Stimulated activated CD4-positive, alpha-beta T cell treated with anti-CD3 and anti-CD28 coated beads, TNF-alpha, amount 100 ng/mL, for 24 hours (primary cell): ENCODE results near the gene IFNW1.
"Not testable (repeated sequence)": the region's sequence is repeated elsewhere in the genome, so short reads cannot be mapped to it uniquely, and the experiment has no call there.

ENCODE experiments used
- DNase-seq, 3 experiments: peaks; one replicate each; pipeline ENCODE4 v3.0.0-alpha.2; 2020; ENCODE audit warnings: low read depth in 3 of 3

IFNW1 gene

DNA sequence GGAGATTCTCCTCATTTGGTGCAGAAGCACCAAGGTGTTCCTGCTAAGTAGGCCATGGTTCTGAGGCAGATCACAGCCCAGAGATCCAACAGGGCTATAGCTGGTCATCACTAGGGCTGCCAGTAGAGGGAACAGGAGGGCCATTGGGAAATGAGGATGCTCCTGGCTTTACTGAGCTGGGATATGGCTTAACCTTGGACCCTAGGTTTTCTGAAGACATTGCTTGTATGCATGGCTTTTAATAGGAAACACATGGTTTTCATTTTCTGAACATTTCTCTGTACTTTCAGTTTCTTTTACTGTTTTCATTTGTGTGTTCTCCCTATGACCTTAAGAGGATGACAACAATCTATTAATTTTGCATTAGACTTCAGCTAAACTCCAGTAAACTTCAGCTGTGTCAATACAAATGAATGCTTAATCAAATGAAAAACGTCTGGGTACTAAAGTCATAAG is at the start of gene IFNW1:
TSS of gene IFNW1 (minus strand) at position 406 of the 456 bp plus-strand sequence. CDS start at position 144, 262 bp downstream.
- no peak for DNase-seq

DNA sequence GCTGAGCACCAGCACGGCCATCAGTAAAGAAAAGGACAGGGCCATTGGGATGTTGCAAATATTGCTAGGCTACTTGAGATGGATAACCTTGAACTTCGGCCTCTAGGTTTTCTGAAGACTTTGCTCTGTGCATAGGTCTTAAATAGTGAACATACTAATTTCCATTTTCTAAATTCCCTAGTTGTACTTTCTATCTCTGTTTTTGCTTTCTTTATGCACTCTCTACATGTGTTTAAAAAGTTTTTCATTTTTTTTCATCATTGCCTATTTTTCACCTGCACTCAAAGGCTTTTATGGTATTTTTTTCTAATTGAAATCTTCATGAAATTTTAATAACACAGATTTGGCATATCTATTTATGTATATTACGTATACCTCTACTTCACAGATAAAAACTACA is 45.9 kb upstream of the IFNW1 start, which contains the start of gene IFNA4:
TSS of gene IFNA4 (minus strand) at position 101 of the 400 bp plus-strand sequence. CDS start at position 45, 56 bp downstream.
- DNase-seq, result not testable (repeated sequence)

DNA sequence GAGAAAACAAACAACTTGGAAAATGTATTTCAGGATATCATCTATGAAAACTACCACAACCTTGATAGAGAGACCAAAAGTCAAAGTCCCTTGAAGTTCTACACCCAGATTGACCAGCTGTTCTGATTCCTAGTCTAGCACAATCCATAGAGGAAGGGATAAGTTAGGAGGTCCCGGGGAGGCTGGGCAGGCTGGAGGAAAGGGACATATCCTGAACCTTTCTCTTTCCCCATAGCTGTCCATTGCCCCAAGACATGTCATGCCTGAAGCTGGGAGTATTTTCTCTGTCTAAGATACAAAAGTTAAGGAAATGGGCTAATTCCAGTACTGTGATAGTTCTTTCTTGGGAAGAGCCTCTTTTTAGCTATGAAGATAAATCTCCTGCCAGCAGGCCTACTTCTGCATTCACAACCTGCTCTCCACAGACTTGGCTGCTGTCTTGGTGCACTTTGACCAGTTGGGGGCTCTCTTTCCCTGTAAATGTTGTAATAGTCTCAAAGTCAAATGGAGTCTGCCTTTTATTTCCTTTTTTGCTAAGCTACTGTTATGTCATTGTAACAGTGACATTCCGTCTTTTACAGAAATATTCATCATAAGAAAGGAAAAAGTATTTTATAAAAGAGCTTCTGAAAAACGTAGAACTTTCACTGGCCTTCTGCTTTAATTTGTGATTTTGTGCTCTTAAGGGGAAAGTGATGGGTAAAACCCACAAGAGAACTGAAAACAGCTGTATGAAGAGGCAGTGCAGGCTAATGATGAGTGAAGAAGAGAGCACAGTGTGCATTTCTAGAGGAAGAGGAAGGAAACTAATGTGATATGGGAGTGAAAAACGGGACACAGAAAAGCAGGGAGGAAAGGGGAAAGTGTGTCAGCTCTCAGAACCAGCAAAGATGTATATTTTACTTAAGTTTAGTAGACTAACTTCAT is 41.4 kb upstream of the IFNW1 start:
- not testable (repeated sequence) for DNase-seq

DNA sequence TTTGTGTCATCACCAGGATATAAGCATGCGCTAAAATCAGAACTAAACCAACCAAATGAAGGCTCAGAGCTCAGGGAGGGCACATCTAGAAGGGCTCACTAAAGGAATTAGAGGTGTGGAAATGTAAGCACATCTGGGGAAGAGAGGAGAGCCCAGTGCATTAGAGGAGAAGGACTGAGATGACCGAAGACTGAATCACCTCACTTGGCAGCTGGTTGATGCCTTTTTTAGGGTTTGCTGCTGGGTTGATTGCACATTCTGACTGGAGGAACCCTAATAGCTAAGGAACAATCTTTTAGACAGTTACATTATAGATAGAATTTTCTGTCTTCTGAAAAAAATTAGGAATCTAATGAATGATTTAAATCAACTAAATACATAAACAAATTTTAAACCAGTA is 33.0 kb upstream of the IFNW1 start:
- no peak for DNase-seq

DNA sequence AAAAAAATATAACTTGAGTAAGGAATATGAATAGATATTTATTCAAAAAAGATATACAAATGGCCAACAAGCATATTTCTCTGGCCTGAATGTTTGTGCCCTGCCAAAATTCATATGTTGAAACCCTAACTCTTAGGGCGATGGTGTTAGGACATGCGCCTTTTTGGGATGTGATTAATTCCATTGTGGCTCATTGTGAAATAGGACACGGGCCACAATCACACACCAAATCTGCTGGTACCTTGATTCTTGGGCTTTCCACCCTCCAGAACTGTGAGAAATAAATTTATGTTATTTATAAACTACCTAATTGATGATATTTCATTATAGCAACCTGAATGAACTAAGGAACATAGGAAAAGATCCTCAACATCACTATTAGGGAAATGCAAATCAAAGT is 30.5 kb upstream of the IFNW1 start:
- no peak for DNase-seq

DNA sequence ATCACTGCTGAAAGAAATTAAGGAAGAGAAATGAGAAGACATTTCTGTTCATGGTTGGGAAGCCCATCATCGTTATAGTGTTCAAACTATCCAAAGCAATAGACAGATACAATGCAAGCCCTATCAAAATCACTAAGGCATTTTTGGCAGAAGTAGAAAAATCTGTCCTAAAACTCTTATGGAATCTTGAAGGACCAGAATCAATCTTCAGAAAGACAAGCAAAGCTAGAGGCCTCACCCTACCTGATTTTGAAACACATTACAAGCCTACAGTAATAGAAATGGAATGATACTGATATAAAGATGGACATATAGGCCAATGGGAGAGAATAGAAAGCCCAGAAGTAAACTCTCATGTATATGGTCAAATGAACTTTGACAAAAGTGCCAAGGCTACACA is 29.7 kb upstream of the IFNW1 start:
- no peak for DNase-seq

DNA sequence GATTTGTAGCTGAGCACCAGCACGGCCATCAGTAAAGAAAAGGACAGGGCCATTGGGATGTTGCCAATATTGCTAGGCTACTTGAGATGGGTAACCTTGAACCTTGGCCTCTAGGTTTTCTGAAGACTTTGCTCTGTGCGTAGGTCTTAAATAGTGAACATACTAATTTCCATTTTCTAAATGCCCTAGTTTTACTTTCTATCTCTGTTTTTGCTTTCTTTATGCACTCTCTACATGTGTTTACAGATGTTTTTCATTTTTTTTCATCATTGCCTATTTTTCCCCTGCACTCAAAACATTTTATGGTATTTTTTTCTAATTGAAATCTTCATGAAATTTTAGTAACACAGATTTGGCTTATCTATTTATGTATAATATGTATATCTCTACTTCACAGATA is 24.9 kb upstream of the IFNW1 start, which contains the start of gene IFNA21:
TSS of gene IFNA21 (minus strand) at position 101 of the 400 bp plus-strand sequence. CDS start at position 53, 48 bp downstream.
- not testable (repeated sequence) for DNase-seq

DNA sequence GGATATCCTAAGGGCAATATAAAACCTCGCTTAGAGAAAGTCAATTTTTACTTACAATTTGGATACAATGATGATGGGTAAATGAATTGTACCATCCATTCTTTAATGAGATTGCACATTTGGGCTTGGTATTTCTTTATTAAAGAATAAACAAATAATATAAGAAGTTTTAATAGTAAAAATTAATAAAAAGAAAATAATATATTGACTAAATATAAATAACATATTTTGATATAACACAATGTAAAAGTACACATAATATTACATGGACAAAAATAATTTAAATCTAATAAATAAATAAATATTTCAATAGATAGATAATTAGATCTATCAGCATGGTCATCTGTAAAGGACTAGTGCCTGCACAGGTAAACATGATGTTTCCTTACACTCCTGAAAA is 23.9 kb upstream of the IFNW1 start:
- no peak for DNase-seq

DNA sequence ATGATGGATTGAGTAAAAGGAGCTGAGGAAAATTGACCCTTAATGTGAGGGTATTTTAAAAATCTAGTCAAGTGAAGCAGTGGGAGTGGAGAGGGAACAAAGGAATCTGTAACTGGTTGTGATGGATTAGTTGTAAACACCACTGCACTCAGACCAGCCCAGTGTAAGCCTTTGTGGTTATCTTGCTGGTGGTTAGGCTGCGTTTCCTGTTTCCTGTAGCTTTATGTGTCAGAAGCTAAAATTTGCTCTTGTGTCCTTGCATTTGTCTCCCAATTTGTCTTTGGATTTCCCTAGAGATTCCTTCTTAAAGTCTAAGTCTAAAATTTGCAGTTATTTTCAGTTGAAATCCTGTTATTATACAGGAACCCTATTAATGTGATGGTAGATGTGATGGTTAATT is 18.5 kb upstream of the IFNW1 start:
- DNase-seq, result no peak

DNA sequence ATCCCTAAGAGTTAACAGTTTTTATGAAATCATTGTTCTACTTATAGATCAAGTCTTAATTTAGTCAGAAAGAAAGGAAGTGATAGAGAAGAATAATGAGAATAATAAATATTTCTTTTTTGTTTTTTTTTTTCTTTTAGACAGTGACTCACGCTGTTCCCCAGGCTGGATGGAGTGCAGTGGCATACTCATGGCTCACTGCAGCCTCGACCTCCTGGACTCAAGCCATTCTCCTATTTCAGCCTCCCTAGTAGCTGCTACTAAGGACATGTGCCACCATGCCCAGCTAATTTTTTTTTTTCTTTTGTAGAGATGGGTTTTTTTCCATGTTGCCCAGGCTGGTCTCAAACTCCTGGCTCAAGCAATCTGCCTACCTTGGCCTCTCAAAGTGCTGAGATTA is 13.9 kb upstream of the IFNW1 start:
- DNase-seq, result no peak

DNA sequence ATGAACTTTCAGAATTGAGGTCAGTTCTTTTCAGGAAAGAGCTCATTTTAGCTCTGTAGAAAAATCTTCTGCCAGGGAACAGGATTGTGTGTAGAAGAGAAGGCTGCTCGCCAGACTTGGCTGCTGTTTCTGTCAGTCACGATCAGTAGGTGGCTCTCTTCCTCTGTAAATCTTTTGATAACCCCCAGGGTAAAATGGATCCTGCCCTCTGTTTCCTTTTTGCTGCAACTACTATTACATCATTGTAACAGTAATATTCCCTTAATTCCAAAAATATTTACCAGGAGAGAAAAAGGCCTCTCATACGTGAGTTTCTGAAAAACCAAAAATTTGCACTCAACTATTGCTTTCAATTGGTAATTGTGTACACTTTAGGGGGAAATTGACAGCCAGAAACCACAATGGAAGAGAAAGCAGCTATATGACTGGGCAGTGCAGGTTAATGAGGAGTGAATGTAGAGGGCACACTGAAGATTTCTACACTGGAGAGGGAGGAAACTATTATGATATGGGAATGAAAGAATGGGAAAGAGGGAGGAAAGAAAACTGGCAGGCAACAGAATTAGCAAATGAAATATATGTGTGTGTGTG is 12.5 kb upstream of the IFNW1 start:
- DNase-seq, result no peak

DNA sequence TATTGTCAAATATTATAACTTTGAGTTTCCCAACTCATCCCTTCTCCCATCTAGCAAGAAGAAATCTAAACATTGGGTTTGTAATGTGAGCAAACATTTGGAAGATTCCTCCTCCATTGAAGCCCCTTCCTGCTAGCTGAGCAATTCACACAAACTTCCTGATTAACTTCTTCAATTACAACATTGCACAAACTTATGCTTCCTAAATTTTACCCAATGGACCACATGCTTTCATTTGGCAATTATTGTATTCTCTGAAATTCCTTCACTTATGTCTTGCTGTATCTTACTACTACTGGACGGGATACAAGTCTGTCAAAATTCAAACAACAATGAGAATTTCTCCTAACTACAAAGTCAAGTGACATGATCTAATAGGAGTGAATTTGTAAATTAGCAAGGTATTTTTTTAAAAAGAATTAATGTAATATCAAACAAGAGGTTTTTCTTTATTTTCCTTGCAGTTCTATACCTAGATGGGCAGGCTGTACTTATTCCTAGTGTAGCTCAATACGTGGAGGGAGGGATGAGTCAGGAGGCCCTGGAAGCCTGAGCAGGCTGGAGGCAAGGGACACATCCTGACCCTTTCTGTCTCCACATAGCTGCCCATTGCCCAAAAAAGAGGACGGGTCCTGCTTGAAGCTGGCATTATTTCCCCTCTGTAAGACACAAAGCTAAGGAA is 11.8 kb upstream of the IFNW1 start:
- DNase-seq, result no peak

DNA sequence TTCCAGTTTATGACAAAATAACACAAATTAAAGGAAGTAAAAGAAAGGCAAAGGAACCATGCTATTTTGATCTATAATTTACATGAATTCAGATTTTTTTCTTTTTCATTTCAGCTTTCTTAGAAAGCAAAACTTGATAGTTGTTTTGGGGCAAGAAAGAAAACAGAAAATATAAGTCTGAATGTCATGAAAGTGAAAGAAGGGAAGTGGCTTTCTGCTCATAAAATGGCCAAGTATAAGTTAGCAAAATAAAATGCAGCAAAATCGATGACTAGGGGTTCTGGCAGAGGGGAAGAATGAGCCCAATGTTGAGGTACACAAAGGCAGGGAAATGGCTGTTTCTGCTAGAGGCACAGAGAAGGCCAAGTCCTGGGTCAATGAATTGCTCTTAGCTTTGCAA is 3.0 kb upstream of the IFNW1 start:
- no peak for DNase-seq

DNA sequence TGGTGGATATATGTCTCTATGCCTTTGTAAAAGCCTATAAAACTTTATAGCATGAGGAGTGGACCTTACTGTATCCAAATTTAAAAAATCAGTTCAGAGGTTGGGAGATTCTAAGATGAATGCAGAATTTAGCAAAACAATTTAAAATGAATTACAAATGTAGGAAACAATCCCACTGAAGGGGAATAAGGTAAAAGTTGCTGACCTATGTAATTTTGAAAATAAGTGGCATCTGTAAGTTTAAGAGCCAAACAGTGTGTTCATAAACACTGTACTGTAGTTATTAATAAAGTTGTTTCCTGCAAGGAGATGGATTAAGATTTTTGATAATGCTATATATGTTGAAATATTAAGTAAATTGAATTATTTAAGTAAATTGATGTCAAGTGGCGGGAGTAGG is 4.6 kb downstream of the IFNW1 start:
- no peak for DNase-seq

DNA sequence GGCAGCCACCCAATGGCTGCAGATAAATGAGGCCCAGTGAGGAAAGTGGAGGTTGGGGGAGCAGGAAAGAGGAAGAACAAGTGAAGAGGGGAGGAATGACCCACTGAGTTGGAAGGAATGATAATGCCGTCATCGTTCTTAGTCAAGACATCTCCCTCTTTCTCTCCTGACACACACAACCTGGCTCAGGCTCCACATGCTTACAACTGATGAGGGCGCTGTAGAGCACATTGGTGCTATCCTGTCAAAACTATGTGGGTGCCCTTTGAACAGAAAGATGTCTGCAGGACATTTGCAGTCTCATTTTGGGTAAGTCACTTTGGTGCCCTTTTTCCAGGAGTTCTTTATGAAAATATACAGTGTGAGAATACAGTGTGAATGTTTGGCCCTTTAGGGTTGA is 5.9 kb downstream of the IFNW1 start:
- DNase-seq, result no peak

DNA sequence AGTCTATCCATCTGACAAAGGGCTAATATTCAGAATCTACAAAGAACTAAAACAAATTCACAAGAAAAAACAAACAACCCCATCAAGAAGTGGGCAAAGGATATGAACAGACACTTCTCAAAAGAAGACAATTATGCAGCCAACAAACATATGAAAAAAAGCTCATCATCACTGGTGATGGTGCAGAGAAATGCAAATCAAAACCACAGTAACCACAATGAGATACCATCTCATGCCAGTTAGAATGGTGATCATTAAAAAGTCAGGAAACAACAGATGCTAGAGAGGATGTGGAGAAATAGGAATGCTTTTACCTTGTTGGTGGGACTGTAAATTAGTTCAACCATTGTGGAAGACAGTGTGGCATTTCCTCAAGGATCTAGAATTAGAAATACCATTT is 13.4 kb downstream of the IFNW1 start:
- DNase-seq, result not testable (repeated sequence)

DNA sequence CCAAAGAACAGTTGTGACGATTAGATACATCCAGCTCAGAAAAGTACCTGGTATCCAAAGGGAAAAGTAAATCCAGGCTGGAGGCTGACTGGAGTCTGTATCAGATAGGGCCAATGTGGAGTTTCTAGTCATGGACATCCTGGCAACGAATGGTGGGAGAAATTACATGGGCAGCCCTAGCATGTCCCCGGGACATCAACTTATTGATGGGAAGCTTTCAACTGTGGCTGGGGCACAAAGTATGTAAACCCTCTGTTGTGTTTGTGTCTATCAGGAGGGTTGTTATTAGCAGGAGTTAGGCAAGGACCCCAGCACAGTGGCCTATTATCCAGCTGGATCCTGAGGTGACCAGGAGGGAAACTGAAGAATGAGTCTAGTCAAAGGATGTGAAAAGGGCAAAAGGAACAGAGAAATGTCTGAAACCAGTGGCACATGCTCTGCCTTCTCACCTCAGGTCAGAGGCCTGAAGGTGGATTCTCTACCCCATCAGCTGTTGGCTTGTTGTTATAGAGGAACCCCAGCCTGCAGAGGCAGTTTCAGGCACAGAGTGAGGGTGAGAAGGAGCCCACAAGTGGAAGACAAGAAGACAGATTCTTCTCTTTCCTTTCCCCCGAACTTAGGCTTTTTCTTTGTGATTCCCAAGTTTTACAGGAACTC is 19.9 kb downstream of the IFNW1 start:
- no peak for DNase-seq

DNA sequence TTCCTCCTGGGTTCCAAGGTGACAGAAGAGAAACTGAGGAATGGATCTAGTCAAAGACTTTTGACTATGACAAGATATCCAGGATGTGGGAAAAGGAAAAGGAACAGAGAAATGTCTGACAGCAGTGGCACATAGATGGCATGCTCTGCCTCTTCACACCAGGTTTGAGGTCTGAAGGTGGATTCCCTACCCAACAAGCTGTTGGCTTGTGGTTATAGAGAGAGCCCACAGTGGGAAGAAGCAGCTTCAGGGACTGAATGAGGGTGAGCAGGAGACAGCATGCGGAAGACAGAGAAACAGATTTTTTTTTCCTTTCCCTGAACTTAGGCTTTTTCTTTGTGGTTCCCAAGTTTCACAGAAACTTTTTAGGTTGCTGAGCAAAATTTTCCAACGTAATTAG is 20.6 kb downstream of the IFNW1 start:
- DNase-seq, result no peak

DNA sequence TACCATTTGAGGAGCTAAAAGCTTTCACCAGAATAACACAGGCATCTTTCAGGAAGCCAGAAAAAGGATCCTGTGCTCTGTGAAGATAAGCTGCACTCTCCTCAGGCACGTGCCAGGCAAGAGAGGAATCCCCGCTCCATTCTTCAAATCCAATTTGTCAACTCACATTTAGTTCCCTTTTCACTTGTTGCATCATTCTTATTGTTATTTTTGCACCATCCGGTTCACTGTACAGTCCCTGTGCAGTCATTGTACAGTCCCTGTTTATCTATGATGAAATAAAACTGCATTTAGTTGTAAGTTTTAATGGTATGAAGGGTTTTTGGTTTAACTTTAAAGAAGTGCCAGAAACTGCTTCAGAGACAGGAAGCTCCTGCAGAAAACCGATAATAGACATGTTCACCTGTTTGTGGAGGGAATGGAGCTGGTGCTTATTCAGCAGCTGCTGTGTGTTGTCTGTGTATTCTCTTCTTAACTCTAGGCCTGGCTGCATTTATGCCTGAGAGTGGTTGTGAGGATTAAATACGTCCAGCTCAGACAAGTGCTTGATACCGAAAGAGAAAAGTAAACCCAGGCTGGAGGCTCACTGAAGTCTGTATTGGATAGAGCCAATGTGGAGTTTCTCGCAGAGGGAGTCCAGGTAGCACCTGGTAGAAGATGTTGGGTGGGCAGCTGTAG is 22.4 kb downstream of the IFNW1 start:
- DNase-seq, result no peak

DNA sequence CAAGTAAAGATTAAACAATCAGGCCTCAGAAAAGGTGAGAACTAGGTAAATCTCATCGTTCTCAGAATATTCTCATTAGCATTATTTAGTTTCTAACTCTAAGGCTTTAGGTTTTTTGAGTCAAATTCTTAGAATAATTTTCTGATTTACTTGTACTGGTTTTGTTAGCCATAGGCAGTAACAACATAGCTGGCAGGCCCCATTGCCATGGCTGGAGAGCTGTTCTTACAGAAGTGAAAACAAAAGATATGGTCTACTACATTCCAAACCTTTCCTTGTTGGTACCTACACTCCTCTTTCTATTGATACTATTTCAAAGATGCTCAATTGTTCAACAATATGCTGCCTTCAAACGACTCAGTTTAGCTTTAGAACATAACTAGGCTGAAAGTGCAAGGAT is 27.3 kb downstream of the IFNW1 start:
- DNase-seq, result no peak
